ENCODE measurements around the gene ANO7. TPM values are rescaled to one million over a fixed set of nuclear protein-coding genes. Genes with fewer than 3 reads are reported as not detected.

Gene ANO7
- total and polyA plus RNA-seq, 2 of the 13 experiments (the other 11 are each of a cell fraction or from before 2014, with no cell fraction given) = 4.1 to 4.9 TPM

GRCh38 chr2:241224018-241224850 is 35.8 kb downstream of the ANO7 start (continued):
- TF ChIP-seq SOX13 (IDR thresholded peaks at IDR 0.05) (peak; percentile 3; the same call in 1 of the 2 replicates), SOX13 (CRISPR knock-in tag; conservative IDR thresholded peaks at IDR 0.05 in 1 of 2, IDR thresholded peaks at IDR 0.05 in 1 of 2) (peak in 1 of 2 experiments; percentile 43; a peak in 1 of 4 replicates), ZNF761 (CRISPR knock-in tag; conservative IDR thresholded peaks at IDR 0.05) (no peak; the same call in none of the 2 replicates), GATAD1 (CRISPR knock-in tag; IDR thresholded peaks at IDR 0.05) (peak; percentile 32; the same call in 1 of the 2 replicates), GTF3A (CRISPR knock-in tag; conservative IDR thresholded peaks at IDR 0.05) (no peak), E2F5 (CRISPR knock-in tag; conservative IDR thresholded peaks at IDR 0.05) (no peak; the same call in 1 of the 2 replicates), DR1 (CRISPR knock-in tag; IDR thresholded peaks at IDR 0.05) (no peak; the same call in 1 of the 2 replicates), DNMT1 (CRISPR knock-in tag; IDR thresholded peaks at IDR 0.05) (0 out of 2 replicates have a peak, but pooled peaks have one; percentile 67), MYPOP (CRISPR knock-in tag; IDR thresholded peaks at IDR 0.05) (peak; percentile 65), SRSF9 (IDR thresholded peaks at IDR 0.05; ENCODE audit: borderline replicate concordance, insufficient read depth, low read depth, low read length, poor library complexity, severe bottlenecking) (no peak), ZNF350 (CRISPR knock-in tag; IDR thresholded peaks at IDR 0.05; ENCODE audit: borderline replicate concordance, low read depth) (no peak), MXD4 (CRISPR knock-in tag; IDR thresholded peaks at IDR 0.05) (no peak; the same call in 1 of the 2 replicates), KDM1A (CRISPR knock-in tag; IDR thresholded peaks at IDR 0.05) (no peak), NFAT5 (CRISPR knock-in tag; IDR thresholded peaks at IDR 0.05) (no peak), SUZ12 (IDR thresholded peaks at IDR 0.05; ENCODE audit: low read depth, low read length) (no peak), ZNF766 (CRISPR knock-in tag; IDR thresholded peaks at IDR 0.05; ENCODE audit: borderline replicate concordance) (peak; percentile 60; the same call in 1 of the 2 replicates), YEATS4 (CRISPR knock-in tag; IDR thresholded peaks at IDR 0.05; ENCODE audit: borderline replicate concordance) (peak; percentile 77; the same call in 1 of the 2 replicates), ZNF713 (CRISPR knock-in tag; IDR thresholded peaks at IDR 0.05) (no peak), NCOR1 (IDR thresholded peaks at IDR 0.05; ENCODE audit: borderline replicate concordance, low read length) (peak; percentile 68), ZNF513 (CRISPR knock-in tag; conservative IDR thresholded peaks at IDR 0.05) (no peak)
